ENCODE results near the gene MNT. TPM values are rescaled to one million over a fixed set of nuclear protein-coding genes. Genes with fewer than 3 reads are reported as not detected.

Gene MNT
- total and polyA plus RNA-seq, 9 of the 15 experiments (the other 6 are each of a cell fraction or from before 2014, with no cell fraction given), result 0.18 to 23.8 (median 5.3) TPM

GRCh38 chr17:2392252-2393173 is 8.3 kb downstream of the MNT start (continued):
- TF ChIP-seq XRCC5 (IDR thresholded peaks at IDR 0.05; ENCODE audit: low read depth, low read length) (no peak), USF1 (CRISPR knock-in tag; IDR thresholded peaks at IDR 0.05) (no peak), EWSR1 (IDR thresholded peaks at IDR 0.05; ENCODE audit: borderline replicate concordance, low read depth, partially characterized antibody) (no peak), MBD1 (CRISPR knock-in tag; IDR thresholded peaks at IDR 0.05) (no peak), MEIS2 (IDR thresholded peaks at IDR 0.05; ENCODE audit: partially characterized antibody) (no peak), ZNF699 (CRISPR knock-in tag; IDR thresholded peaks at IDR 0.05; ENCODE audit: insufficient replicate concordance) (no peak), ZNF583 (CRISPR knock-in tag; IDR thresholded peaks at IDR 0.05) (no peak), ZBTB9 (CRISPR knock-in tag; IDR thresholded peaks at IDR 0.05) (no peak), TAF15 (IDR thresholded peaks at IDR 0.05; ENCODE audit: low read depth, low read length) (no peak), MAZ (CRISPR knock-in tag; conservative IDR thresholded peaks at IDR 0.05 in 1 of 2, IDR thresholded peaks at IDR 0.05 in 1 of 2) (peak; percentile 74 to 78), E2F6 (IDR thresholded peaks at IDR 0.05; ENCODE audit: borderline replicate concordance in 1 of 2, extremely low read depth in 1 of 2, insufficient read depth in 1 of 2, insufficient read length in 1 of 2, low read depth in 1 of 2, low read length in 1 of 2, poor library complexity in 1 of 2, severe bottlenecking in 1 of 2) (peak; percentile 61 to 87), L3MBTL2 (IDR thresholded peaks at IDR 0.05) (peak; percentile 75), ATF1 (CRISPR knock-in tag; IDR thresholded peaks at IDR 0.05) (no peak), ATF1 (tag; IDR thresholded peaks at IDR 0.05) (peak; percentile 11; the same call in 1 of the 2 replicates), RBM39 (optimal IDR thresholded peaks at IDR 0.05; ENCODE audit: low read depth, low read length) (no peak), DLX4 (CRISPR knock-in tag; IDR thresholded peaks at IDR 0.05) (no peak), C11orf30 (IDR thresholded peaks at IDR 0.05; ENCODE audit: low read depth) (no peak), HDAC3 (IDR thresholded peaks at IDR 0.05; ENCODE audit: borderline replicate concordance, partially characterized antibody) (no peak), ZNF316 (IDR thresholded peaks at IDR 0.05) (no peak), ELK1 (CRISPR knock-in tag; IDR thresholded peaks at IDR 0.05) (no peak)

Measured in K562 (cell line).